Globus pallidus (tissue), 1 donor: ENCODE results near the gene BCL2L12.

Source experiments
- DNase-seq: peaks from one replicate; pipeline ENCODE4 v3.0.0-alpha.2; 2015; ENCODE audit warnings: low spot score

The BCL2L12 gene

GRCh38 chr19:49685845-49686332, 20.2 kb downstream of the BCL2L12 start:
- DNase-seq, result no peak

- no peak for DNase-seq
These were observed 20.9 kb downstream of the BCL2L12 start for GRCh38 chr19:49686503-49687088.

- no peak for DNase-seq
These were observed 21.4 kb downstream of the BCL2L12 start for GRCh38 chr19:49687150-49687549.

- no peak for DNase-seq
These were observed 22.0 kb downstream of the BCL2L12 start for GRCh38 chr19:49687566-49688316.

- no peak for DNase-seq
These were observed 22.9 kb downstream of the BCL2L12 start for GRCh38 chr19:49688531-49689132.

- DNase-seq, result no peak
These were observed 23.7 kb downstream of the BCL2L12 start, which contains the start of gene ADM5 for GRCh38 chr19:49689133-49690078. ADM5 (plus strand) TSS chr19:49689594; CDS start chr19:49689838, 244 bp downstream.

- no peak for DNase-seq
These were observed 24.4 kb downstream of the BCL2L12 start for GRCh38 chr19:49690079-49690655.

- peak; percentile 87 for DNase-seq
These were observed 25.0 kb downstream of the BCL2L12 start, which contains the start of gene CPT1C for GRCh38 chr19:49690656-49691242. CPT1C (plus strand) TSS chr19:49691116; CDS start chr19:49692253, 1,137 bp downstream.

- peak; percentile 78 for DNase-seq
These were observed 25.8 kb downstream of the BCL2L12 start for GRCh38 chr19:49691243-49692146.

- no peak for DNase-seq
These were observed 26.4 kb downstream of the BCL2L12 start for GRCh38 chr19:49692147-49692506.

- no peak for DNase-seq
These were observed 30.4 kb downstream of the BCL2L12 start for GRCh38 chr19:49696115-49696514.

GRCh38 chr19:49696865-49697264, 31.1 kb downstream of the BCL2L12 start:
- no peak for DNase-seq

GRCh38 chr19:49699364-49699763, 33.6 kb downstream of the BCL2L12 start:
- no peak for DNase-seq

- no peak for DNase-seq
These were observed 34.8 kb downstream of the BCL2L12 start for GRCh38 chr19:49700563-49700962.

- no peak for DNase-seq
These were observed 35.6 kb downstream of the BCL2L12 start for GRCh38 chr19:49701271-49701786.

GRCh38 chr19:49704888-49705642, 39.3 kb downstream of the BCL2L12 start:
- DNase-seq, result no peak

- DNase-seq, result no peak
These were observed 40.2 kb downstream of the BCL2L12 start for GRCh38 chr19:49705919-49706318.

GRCh38 chr19:49710372-49710951, 44.7 kb downstream of the BCL2L12 start:
- no peak for DNase-seq
